SHP77 (cell line): Measurements from ENCODE around the gene YWHAG.
"Not testable (repeated sequence)": the region's sequence is repeated elsewhere in the genome, so short reads cannot be mapped to it uniquely, and the experiment has no call there.

Experiments
- DNase-seq, 2 experiments: peaks; one replicate each; lab custom pipeline; 2025; lab: John Stamatoyannopoulos, UW

YWHAG gene

DNA sequence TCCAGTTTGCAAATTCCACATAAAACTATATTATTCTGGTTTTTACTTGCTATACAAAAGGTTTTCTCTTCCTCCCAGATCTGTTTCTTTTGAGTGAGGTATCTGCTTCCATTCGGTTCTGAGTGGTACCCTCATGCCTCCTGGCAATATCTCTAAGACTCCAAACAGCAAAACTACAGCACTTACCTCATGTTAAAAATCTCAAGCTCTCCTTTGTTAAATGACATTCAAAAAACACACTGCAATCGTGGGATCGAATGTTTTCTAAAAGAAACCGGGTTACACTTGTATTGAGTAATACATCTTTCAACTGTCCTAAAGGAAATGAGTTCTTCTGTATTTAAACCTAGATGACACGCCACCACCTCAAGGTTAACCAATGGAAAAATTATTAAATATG, 11.1 kb downstream of the YWHAG start:
- DNase-seq: no peak

DNA sequence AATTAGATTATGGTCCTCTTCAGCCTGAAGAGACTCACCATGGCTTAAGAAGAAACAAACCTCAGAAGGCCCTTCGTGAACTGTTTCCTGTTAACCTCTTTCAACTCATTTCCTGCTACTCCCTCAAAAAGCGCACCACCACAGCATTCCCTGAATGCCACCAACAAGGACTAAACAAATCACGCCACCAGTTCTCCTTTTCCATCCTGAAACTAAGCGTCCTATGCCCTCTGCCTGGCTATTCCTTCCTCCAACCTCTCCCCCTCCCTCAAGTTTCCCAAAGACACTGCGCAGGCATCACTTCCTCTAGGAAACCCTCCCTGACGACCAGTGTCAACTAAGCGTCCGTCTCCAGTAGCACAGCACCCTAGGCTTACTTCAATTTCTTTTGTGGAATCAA, 12.0 kb downstream of the YWHAG start:
- no peak for DNase-seq

DNA sequence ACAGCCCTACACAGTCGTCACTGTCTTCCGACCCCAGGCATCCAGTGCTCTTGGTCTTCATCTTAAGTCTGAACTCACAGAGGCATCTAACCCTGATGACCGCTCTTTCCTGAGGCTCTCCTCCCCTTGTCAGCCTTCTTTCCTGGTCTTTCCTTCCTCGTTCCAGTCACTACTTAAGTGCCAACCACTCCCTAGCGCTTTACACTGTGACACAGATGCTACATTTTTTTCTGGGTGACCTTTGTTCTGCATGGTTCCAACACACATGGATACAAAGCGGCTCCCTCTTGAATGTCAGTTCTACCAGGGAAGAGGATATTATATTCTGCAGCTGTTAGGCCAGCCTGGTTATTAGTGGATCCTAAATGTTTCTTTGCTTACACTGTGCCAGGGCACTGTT, 12.7 kb downstream of the YWHAG start:
- no peak for DNase-seq

DNA sequence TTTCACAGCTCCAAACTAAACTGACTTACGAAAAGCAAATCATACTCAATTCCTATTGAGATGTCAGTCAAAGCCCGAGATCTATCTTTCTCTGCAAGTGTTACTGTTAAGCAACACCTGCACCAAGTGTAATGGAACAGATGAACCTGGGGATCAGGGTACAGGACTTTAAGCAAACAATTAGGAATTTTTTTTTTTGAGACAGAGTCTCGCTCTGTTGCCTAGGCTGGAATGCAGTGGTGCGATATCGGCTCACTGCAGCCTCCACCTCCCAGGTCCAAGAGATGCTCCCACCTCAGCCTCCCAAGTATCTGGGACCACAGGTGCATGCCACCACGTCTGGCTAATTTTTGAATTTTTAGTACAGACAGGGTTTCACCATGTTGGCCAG, 14.9 kb downstream of the YWHAG start:
- no peak for DNase-seq

DNA sequence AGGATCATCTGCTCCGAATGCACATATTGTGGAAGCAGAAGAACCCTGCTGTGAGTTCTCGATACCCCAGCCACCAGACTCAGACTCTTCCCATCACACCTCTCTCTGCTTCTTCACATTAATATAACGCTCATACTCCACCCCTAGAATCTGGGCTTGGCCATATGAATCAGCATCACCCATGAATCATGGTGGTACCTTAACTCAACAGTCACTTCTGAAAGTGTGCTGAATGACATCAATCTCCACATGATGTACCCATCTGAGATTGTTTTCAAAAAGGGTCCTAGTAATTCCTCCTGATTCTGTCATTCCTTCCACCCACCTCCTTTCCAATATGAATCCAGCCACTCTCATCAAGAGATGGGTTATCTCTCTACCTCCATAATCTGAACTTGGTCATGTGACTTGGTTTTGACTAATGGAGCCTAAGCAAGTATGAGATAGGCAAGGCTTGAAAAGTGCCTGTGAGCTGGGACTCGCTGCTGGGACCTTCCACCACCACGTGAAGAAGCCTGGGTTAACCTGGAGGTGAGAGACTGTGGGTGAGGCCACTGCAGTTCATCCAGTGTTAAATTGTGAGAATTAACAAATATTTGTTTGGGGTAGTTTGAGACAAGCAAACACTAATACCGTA, 15.4 kb downstream of the YWHAG start:
- DNase-seq: no peak

DNA sequence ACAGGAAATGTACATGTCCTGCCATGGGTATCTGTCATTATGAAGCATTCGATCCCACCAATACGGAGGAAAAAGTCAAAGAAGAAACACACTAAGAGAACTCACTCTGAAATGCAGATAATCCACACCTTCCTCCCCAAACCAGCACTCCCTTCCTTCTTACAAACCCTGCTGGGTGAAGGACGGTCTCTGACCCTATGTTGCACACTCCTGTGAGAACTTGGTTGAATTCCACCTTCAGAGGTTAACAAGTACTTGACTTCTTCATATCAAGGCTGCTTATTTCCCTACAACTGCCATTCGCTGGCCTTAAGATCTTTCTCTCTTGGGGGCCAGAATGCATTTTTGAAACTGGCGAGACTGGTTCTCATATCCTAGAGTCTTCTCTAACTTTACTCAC, 16.6 kb downstream of the YWHAG start:
- DNase-seq: no peak

DNA sequence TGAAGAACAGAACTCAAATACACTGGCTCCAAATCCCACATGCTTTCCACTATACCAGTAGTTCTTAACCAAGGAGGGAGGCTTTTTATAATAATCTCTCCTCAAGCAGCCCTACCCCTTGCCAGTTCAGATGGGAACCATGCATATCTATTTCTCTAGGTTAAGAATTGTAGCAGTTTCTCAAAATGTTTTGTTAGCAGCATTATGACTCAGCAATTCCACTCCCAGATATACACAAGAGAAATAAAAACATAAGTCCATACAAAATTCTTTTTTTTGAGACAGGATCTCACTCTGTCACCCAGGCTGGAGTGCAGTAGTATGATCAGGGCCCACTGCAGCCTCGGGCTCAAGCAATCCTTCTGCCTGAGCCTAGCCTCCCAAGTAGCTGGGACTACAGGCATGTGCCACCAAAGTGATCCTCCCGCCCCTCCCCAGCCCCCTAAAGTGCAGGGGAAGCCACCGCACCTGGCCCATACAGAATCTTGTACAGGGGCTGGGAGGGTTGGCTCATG, 18.1 kb downstream of the YWHAG start:
- DNase-seq: no peak

DNA sequence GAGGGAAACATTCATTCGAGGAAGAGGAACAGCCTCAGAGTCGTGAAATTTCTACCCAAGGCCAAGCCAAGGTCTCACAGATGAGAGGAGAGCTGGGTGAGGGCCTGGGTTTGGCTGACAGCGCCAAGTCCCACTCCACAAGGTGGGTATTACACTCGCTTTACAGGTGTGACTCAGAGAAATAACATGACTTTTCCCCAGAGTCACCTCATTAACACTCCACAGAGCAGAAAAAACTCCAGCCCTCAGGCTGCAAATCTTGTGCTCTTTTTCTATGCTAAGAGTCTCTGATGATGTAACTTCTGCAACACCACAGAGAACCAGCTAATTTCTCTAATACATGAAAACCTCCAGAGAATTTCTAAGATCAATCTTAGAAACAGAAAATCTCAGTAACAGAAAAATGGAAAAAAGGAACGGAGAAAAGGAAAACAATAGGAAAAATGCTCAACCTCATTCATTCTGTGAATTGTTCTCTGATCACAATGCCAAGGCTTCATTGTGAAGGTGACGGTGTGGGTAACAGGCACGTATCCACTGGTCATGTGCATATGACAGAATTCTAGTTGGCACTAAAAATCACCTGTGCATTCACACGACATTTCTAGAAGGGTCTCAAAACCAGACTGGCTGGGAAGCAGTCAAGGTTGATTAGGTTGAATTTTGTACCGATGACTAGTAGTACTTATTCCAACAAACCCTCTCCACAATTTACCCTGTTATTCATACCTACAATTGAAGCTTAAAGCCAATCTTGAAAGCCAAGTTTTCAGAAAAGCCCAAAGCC, 20.3 kb downstream of the YWHAG start:
- DNase-seq: no peak

DNA sequence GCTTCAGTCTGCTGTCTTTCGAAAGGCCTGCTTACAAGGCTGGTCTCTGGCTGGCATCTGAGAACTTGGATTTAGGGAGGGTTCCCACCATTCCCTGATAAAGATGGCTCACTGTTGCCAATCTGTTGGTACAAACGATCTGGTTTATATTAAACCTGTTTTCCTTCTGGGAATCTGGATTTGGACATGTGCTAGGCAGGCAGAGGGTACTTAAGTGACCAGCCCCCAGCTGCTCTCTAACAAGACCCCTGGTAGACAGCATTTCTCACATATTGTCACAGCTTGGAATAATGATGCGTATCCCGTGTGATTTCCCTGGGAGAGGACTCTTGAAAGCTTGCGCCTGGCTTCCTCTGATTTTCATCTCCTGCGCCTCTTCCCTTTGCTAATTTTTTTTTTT, 21.6 kb downstream of the YWHAG start:
- DNase-seq: no peak

DNA sequence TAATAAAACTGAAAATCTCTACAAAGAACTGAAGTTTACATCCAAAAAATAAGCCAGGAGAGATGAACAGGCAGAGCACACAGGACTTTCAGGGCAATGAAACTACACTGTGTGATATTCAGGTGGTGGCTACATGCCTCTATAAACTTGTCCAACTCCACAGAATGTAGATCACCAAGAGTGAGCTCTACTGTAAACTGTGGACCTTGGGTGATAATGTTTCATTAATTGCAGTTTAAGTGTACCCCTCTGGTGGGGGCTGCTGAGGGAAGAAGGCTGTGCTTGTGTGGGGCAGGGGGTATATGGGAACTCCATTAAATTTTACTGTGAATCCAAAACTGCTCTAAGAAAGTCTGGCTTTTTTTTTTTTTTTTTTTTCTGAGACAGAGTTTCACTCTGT, 22.7 kb downstream of the YWHAG start:
- no peak for DNase-seq

DNA sequence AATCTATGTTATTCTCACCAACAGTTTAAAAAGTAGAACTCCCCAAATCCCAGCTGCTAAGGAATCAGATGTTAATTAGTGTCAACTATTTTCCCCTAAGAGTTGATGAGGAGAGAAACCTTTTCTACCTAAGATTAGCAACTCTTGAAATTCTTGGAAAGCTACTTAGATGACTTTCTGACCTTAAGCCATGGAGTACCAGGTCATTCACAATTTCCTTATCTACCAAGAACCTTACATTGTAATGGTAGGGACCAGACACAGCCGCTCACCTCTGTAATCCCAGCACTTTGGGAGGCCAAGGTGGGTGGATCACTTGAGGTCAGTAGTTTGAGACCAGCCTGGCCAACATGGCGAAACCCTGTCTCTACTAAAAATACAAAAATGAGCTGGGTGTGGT, 23.4 kb downstream of the YWHAG start:
- DNase-seq: not testable (repeated sequence)

DNA sequence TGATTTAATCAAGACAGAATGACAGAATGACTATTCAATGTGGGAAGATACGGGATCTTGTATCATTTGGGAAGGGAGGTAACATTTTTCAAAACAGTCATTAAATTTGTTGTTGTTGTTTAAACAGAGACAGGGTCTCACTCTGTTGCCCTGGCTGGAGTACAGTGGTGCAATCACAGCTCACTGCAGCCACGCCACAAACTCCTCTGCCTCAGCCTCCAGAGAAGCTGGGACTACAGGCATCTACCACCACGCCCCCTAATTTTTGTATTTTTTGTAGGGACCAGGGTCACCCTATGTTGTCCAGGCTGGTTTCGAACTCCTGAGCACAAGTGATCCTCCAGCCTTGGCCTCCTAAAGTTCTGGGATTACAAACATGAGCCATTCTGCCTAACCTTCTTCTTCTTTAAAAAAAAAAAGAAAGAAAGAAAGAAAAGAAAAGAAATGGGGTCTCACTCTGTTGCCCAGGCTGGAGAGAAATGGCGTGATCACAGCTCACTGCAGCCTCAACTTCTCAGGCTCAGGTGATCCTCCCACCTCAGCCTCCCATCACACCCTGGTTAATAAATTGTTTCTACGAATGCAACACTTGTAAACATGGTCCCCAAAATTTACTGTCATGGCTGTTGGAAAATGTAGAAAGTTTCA, 24.3 kb downstream of the YWHAG start:
- DNase-seq: no peak

DNA sequence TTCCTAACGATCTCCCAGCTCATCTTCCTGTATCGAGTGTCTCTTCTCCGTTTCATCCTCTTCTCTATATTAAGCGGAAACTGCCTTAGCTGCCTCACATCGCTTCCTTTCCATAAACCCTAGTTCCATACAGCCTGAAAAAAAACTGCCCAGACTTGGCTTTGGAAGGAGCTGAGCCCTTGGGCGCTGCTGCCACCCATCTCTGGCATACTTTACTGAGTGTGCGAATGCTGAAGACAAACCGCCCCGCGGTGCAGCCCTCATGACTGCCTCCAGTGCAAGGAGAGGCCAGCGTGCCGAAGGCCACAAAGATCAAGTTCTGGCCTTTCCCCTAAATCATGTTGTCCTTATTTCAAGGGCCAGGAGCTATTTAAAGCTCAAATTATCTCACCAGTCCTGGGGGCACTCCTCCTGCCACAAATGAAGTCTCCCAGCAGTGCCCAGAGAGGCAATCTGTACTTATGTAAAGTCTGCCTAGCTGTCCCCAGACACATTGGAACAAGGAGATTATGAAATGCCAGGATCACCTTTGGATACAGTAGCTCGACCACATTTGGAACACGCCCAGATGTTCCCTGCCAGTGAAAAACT, 25.2 kb downstream of the YWHAG start:
- DNase-seq: no peak

DNA sequence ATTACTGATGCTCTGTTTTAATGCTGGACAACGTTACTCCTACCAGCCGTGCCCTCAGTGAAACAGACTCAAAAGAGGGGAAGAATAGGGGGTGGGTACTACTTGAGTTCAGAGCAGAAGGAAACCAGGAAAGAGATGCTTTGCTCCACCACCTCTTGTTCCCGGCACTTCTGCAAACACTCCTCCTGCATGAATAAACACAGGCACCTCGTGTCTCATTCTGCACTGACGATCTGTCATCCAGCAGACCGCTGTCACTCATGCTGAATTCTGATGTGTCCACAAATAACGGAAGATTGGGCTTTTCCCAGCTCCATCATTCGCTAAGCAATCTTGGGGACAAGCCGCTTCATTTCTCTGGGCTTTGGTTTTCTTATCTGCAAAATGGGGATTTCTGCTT, 26.7 kb downstream of the YWHAG start:
- peak in 1 of 2 experiments; percentile 3 for DNase-seq

DNA sequence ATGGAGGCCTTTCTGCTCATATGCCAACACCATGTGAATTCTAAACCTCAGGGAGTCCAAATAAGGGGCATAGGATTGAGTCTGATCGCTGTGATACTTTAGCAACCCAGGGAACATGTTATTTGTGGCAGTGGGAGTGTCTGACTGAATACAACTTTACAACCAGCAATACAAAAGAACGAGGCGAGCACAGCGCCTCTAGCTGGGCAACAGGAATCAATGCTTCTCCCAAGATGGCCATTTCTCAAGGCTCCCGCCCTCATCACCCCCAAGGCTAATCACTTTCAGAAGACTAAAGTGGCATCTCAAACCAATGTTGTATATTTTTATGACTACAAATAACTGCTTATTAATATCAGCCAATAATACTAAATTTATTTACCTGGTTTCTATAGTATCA, 28.1 kb downstream of the YWHAG start:
- no peak for DNase-seq

DNA sequence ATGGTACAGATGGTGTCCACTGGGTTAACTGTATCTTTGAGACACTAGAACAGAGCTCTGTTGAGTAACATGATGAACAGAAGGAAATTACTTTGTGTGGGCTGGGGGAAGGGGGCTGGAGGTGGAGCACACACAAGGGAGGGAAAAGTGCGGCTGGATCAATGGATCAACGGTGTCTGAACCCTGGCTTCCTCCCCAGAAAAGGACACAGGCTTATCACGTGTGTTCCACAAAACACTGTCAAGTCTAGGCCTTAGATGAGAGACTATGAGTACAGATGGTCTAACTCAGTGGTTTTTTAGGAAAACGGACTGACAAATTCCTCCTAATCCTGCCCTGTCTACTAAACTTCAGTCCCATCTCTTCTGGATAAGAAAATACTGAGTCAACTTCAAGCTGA, 28.5 kb downstream of the YWHAG start:
- no peak for DNase-seq

DNA sequence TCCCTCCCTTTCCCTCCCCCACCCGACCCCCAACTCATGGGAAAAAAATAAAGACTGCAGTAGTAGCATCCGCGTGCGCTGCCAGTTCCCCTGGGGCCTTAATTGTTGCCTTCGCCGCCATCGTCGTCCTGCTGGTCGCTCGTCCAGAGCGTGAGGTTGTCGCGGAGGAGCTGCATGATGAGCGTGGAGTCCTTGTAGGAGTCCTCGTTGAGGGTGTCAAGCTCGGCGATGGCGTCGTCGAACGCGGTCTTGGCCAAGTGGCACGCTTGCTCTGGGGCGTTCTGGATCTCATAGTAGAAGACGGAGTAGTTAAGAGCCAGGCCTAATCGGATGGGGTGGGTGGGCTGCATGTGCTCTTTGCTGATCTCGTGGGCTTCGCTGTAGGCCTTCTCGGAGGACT, 29.3 kb downstream of the YWHAG start:
- no peak for DNase-seq

DNA sequence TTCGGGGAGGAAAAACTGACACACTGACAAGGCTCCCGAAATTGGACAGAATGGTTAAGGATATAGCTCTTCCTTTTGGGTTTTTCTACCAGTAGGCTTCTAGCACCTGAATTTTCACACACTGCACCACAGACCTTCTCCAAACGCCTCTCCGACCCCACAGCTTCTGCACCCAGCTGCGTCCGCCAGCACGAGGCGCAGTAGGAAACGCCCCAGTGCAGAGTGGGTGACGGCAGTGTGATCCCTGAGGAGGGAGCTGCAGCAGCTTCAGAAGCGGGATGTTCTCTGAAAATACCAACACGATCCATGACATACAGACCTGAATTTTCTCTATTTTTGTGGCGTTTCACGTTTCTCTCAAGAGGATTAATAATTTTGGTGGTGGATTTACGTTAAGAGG, 30.4 kb downstream of the YWHAG start:
- DNase-seq: no peak

DNA sequence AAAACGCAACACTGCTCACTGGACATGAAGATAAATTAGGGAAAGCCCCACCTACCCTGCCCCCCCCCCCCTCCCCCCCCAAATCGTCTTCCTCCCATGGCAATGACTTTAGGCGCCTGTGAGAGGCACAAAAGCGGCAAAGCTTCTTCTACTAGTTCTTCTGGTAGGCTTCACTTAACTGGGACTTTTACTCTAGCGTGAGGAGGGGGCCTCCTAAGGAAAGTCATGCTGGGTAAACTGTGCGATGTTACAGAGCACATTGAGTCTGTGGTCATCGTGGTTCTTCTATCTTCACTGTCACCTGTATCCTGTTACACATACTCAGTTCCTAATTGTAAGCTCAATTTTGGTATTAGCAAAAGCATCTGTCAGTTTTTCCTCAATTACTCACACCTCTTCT, 31.2 kb downstream of the YWHAG start:
- DNase-seq: no peak

DNA sequence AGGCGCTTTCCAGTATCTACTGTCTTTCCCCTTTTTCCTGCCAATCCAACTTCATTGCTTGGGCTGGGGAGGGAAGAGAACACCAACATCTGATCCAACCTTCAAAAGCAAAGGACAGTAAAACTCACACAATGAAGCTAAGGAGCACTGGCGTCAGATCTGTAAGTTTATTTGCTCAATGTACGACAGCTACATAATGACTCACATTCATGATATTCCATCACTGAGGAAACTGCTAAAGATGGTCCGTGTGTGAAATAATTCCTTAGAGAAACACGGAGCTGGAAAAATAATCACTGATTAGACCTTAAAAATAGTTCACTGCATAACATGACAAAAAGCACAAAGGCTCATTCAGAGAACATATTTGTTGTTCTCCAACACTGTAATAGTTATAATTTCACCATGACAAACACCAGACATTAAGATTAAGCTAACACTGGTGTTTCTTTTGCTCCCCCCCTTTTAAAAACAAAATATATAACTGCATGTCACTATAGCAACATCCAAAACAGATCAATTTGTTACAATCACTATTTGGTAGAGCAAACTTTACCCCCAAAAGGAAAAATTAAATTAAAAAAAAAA, 32.1 kb downstream of the YWHAG start:
- no peak for DNase-seq

DNA sequence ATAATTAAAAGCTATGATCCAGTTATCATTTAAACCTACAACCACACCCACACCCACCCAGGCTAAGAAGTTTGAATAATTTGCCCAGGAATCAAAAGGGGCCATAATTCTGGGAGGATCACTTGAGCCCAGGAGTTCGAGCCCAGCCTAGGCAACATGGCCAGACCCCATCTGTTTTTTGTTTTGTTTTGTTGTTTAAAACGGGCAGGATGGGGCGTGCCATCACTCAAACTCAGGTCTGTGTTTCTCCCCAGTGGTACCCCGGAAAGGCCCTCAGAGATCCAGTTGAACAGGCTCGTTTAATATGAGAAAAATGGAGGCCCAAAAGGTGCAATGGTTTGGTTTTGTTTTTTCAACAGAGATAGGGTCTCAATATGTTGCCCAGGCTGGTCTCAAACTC, 33.0 kb downstream of the YWHAG start:
- DNase-seq: no peak

DNA sequence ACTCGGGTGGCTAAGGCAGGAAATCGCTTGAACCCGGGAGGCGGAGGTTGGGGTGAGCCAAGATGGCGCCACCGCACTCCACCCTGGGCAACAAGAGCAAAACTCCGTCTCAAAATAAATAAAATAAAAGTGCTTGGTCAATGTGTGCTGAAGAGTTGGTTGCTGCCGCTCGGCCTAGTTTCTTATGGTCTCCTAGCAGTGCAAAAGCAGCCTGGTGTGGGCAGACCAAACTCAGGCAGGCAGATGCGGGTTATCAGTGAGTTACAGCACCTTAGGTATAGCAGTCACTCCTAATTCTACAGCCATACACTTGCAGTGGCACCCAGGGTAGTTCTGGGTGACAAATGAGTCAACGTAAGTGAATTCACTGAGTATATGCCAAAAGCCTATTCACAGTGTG, 33.7 kb downstream of the YWHAG start:
- DNase-seq: no peak
